Measurements from ENCODE around the gene PDCD7.
"Not testable (repeated sequence)": the region's sequence is repeated elsewhere in the genome, so short reads cannot be mapped to it uniquely, and the experiment has no call there.

PDCD7 gene

GRCh38 chr15:65130941-65131340 is 2.7 kb downstream of the PDCD7 start:
- DNase-seq (ENCODE audit: low spot score), result no peak

GRCh38 chr15:65115542-65115941 is 18.1 kb downstream of the PDCD7 start:
- no peak for DNase-seq (ENCODE audit: low spot score)

- no peak for DNase-seq (ENCODE audit: low spot score)
Measured at GRCh38 chr15:65115086-65115485, 18.5 kb downstream of the PDCD7 start, which contains the start of gene UBAP1L. Gene UBAP1L (minus strand): TSS chr15:65115200. CDS start chr15:65106215, 8,985 bp downstream.

- DNase-seq (ENCODE audit: low spot score), result no peak
Measured at GRCh38 chr15:65110676-65111292, 22.8 kb downstream of the PDCD7 start.

GRCh38 chr15:65106011-65106590 is 27.5 kb downstream of the PDCD7 start:
- no peak for DNase-seq (ENCODE audit: low spot score)

- DNase-seq (ENCODE audit: low spot score), result no peak
Measured at GRCh38 chr15:65105038-65105437, 28.6 kb downstream of the PDCD7 start.

GRCh38 chr15:65102912-65103311 is 30.7 kb downstream of the PDCD7 start:
- DNase-seq (ENCODE audit: low spot score), result no peak

GRCh38 chr15:65101891-65102708 is 31.5 kb downstream of the PDCD7 start:
- DNase-seq (ENCODE audit: low spot score), result no peak

- peak; percentile 66 for DNase-seq (ENCODE audit: low spot score)
Measured at GRCh38 chr15:65101411-65101890, 32.2 kb downstream of the PDCD7 start.

- no peak for DNase-seq (ENCODE audit: low spot score)
Measured at GRCh38 chr15:65100442-65100841, 33.2 kb downstream of the PDCD7 start.

- not testable (repeated sequence) for DNase-seq (ENCODE audit: low spot score)
Measured at GRCh38 chr15:65099801-65100200, 33.8 kb downstream of the PDCD7 start.

GRCh38 chr15:65099336-65099735 is 34.3 kb downstream of the PDCD7 start:
- DNase-seq (ENCODE audit: low spot score), result no peak

GRCh38 chr15:65097651-65098263 is 35.9 kb downstream of the PDCD7 start:
- no peak for DNase-seq (ENCODE audit: low spot score)

GRCh38 chr15:65096481-65097385 is 36.9 kb downstream of the PDCD7 start:
- DNase-seq (ENCODE audit: low spot score), result no peak

GRCh38 chr15:65095747-65096104 is 37.9 kb downstream of the PDCD7 start:
- no peak for DNase-seq (ENCODE audit: low spot score)

GRCh38 chr15:65095011-65095746 is 38.4 kb downstream of the PDCD7 start:
- no peak for DNase-seq (ENCODE audit: low spot score)

- DNase-seq (ENCODE audit: low spot score), result no peak
Measured at GRCh38 chr15:65094294-65094995, 39.2 kb downstream of the PDCD7 start.

GRCh38 chr15:65093793-65094170 is 39.8 kb downstream of the PDCD7 start:
- DNase-seq (ENCODE audit: low spot score), result not testable (repeated sequence)

GRCh38 chr15:65092911-65093792 is 40.5 kb downstream of the PDCD7 start:
- no peak for DNase-seq (ENCODE audit: low spot score)
